ENCODE data around the gene TUBG1.

DNA sequence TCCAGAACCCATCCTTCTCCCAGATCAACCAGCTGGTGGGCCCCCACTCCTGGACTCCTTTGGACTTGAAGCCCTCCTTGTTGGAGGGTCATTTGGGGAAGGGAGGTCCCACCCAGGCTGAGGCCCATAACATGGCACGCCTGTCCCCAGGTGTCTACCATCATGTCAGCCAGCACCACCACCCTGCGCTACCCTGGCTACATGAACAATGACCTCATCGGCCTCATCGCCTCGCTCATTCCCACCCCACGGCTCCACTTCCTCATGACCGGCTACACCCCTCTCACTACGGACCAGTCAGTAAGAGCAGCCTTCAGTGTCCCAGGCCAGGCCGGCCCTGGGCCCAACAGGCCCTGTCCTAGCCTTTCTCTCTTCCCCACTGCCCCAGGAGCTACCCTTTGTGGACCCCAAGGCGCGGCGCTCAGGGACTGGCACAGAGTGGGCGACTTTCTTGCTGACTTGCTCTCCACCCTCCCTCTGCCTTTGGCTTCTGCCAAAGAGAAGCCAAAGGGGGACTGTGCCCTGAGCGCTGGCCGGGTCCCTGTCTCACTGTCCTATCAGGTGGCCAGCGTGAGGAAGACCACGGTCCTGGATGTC lies 4.3 kb downstream of the TUBG1 start:
- TF ChIP-seq, protein P1, sequence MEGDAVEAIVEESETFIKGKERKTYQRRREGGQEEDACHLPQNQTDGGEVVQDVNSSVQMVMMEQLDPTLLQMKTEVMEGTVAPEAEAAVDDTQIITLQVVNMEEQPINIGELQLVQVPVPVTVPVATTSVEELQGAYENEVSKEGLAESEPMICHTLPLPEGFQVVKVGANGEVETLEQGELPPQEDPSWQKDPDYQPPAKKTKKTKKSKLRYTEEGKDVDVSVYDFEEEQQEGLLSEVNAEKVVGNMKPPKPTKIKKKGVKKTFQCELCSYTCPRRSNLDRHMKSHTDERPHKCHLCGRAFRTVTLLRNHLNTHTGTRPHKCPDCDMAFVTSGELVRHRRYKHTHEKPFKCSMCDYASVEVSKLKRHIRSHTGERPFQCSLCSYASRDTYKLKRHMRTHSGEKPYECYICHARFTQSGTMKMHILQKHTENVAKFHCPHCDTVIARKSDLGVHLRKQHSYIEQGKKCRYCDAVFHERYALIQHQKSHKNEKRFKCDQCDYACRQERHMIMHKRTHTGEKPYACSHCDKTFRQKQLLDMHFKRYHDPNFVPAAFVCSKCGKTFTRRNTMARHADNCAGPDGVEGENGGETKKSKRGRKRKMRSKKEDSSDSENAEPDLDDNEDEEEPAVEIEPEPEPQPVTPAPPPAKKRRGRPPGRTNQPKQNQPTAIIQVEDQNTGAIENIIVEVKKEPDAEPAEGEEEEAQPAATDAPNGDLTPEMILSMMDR (IDR thresholded peaks at IDR 0.05) = no peak
- TF ChIP-seq POLR2A (IDR thresholded peaks at IDR 0.05) = no peak

Data from heart left ventricle (tissue), 13 donors.